ENCODE measurements around the gene RTN4. TPM values are rescaled to one million over a fixed set of nuclear protein-coding genes. Genes with fewer than 3 reads are reported as not detected.

The RTN4 gene
- total RNA-seq, 2 experiments from 2014 or later, result 84.9 to 85.7 TPM

GRCh38 chr2:55073000-55073983, 23.0 kb upstream of the RTN4 start:
- Histone ChIP-seq H3K36me3 (ENCODE audit: insufficient read depth, low read length) (no peaks in the 10 kb centered on the region), H3K27me3 (ENCODE audit: control insufficient read depth in 1 of 2, insufficient read depth in 2 of 2, low read length in 2 of 2) (no peaks in the 10 kb centered on the region), H3K9me3 (ENCODE audit: control insufficient read depth in 1 of 2, insufficient read depth in 1 of 2, low read length in 2 of 2) (no peaks in the 10 kb centered on the region), H3K4me1 (ENCODE audit: insufficient read depth, low read length) (no peaks in the 10 kb centered on the region), H3K4me3 (ENCODE audit: low read length) (no peak overlapping the region), H3K27ac (ENCODE audit: low read depth in 1 of 2, low read length in 2 of 2) (no peak overlapping the region)
- no peak for TF ChIP-seq CTCF (IDR thresholded peaks at IDR 0.05)
- H3K36me3 Mint-ChIP-seq (ENCODE audit: low read depth), result no peaks in the 10 kb centered on the region
- no peaks in the 10 kb centered on the region for H3K9me3 Mint-ChIP-seq
- ATAC-seq (ENCODE audit: poor library complexity) (no peak), DNase-seq (no peak)
- POLR2A ChIA-PET, result no interaction called here
- H3K27ac Mint-ChIP-seq, result no peak overlapping the region
- intact Hi-C loops (cut with DNase I, micrococcal nuclease), result no loop called here
- H3K4me3 Mint-ChIP-seq, result no peak overlapping the region
- H3K4me1 Mint-ChIP-seq (ENCODE audit: low read depth), result no peaks in the 10 kb centered on the region
- CTCF ChIA-PET, result interaction anchor here (0.6 kb wide), 1 partner anchor 211 kb away, joined by 3 read pairs; no protein-coding TSS in a partner anchor
- H3K27me3 Mint-ChIP-seq, result no peaks in the 10 kb centered on the region

- ChIA-PET POLR2A (interaction anchor here (0.7 kb wide), 1 partner anchor 58 kb away, joined by 3 read pairs; no protein-coding TSS in a partner anchor), CTCF (no interaction called here)
- no peaks in the 10 kb centered on the region for H3K9me3 Mint-ChIP-seq
- DNase-seq, result peak in 1 of 14 experiments; percentile 16
- Histone ChIP-seq H3K4me3 (ENCODE audit: low read length) (no peak overlapping the region), H3K27me3 (ENCODE audit: control insufficient read depth in 1 of 2, insufficient read depth in 2 of 2, low read length in 2 of 2) (no peaks in the 10 kb centered on the region), H3K9me3 (ENCODE audit: control insufficient read depth in 1 of 2, insufficient read depth in 1 of 2, low read length in 2 of 2) (no peaks in the 10 kb centered on the region), H3K4me1 (ENCODE audit: insufficient read depth, low read length) (no peaks in the 10 kb centered on the region), H3K36me3 (ENCODE audit: insufficient read depth, low read length) (no peaks in the 10 kb centered on the region), H3K27ac (ENCODE audit: low read depth in 1 of 2, low read length in 2 of 2) (no peak overlapping the region)
- intact Hi-C loops (cut with DNase I, micrococcal nuclease), result no loop called here
- no peak for TF ChIP-seq CTCF (IDR thresholded peaks at IDR 0.05)
- H3K27me3 Mint-ChIP-seq, result no peaks in the 10 kb centered on the region
- H3K27ac Mint-ChIP-seq, result no peak overlapping the region
- no peak for ATAC-seq (ENCODE audit: poor library complexity)
- no peaks in the 10 kb centered on the region for H3K36me3 Mint-ChIP-seq (ENCODE audit: low read depth)
- H3K4me1 Mint-ChIP-seq (ENCODE audit: low read depth), result no peaks in the 10 kb centered on the region
- no peak overlapping the region for H3K4me3 Mint-ChIP-seq
Measured at GRCh38 chr2:55063713-55064323, 13.6 kb upstream of the RTN4 start.

GRCh38 chr2:55063226-55063625, 13.0 kb upstream of the RTN4 start:
- intact Hi-C loops (cut with DNase I, micrococcal nuclease), result no loop called here
- H3K4me1 Mint-ChIP-seq (ENCODE audit: low read depth), result no peaks in the 10 kb centered on the region
- CTCF ChIA-PET, result no interaction called here
- Histone ChIP-seq H3K36me3 (ENCODE audit: insufficient read depth, low read length) (no peaks in the 10 kb centered on the region), H3K4me1 (ENCODE audit: insufficient read depth, low read length) (no peaks in the 10 kb centered on the region), H3K4me3 (ENCODE audit: low read length) (no peak overlapping the region), H3K27ac (ENCODE audit: low read depth in 1 of 2, low read length in 2 of 2) (no peak overlapping the region), H3K9me3 (ENCODE audit: control insufficient read depth in 1 of 2, insufficient read depth in 1 of 2, low read length in 2 of 2) (no peaks in the 10 kb centered on the region), H3K27me3 (ENCODE audit: control insufficient read depth in 1 of 2, insufficient read depth in 2 of 2, low read length in 2 of 2) (no peaks in the 10 kb centered on the region)
- no peaks in the 10 kb centered on the region for H3K27me3 Mint-ChIP-seq
- ATAC-seq (ENCODE audit: poor library complexity) (peak; percentile 55), DNase-seq (peak in 3 of 14 experiments; percentile 35 to 63 (median 48))
- H3K4me3 Mint-ChIP-seq, result no peak overlapping the region
- H3K27ac Mint-ChIP-seq, result no peak overlapping the region
- no peak for TF ChIP-seq CTCF (IDR thresholded peaks at IDR 0.05)
- POLR2A ChIA-PET, result no interaction called here
- no peaks in the 10 kb centered on the region for H3K9me3 Mint-ChIP-seq
- no peaks in the 10 kb centered on the region for H3K36me3 Mint-ChIP-seq (ENCODE audit: low read depth)
